ENCODE measurements around the gene SERPINB6. TPM values are rescaled to one million over a fixed set of nuclear protein-coding genes. Genes with fewer than 3 reads are reported as not detected.

SERPINB6 gene
- total and polyA plus RNA-seq, 9 of the 15 experiments (the other 6 are each of a cell fraction or from before 2014, with no cell fraction given) = 86.6 to 211 (median 143) TPM

DNA sequence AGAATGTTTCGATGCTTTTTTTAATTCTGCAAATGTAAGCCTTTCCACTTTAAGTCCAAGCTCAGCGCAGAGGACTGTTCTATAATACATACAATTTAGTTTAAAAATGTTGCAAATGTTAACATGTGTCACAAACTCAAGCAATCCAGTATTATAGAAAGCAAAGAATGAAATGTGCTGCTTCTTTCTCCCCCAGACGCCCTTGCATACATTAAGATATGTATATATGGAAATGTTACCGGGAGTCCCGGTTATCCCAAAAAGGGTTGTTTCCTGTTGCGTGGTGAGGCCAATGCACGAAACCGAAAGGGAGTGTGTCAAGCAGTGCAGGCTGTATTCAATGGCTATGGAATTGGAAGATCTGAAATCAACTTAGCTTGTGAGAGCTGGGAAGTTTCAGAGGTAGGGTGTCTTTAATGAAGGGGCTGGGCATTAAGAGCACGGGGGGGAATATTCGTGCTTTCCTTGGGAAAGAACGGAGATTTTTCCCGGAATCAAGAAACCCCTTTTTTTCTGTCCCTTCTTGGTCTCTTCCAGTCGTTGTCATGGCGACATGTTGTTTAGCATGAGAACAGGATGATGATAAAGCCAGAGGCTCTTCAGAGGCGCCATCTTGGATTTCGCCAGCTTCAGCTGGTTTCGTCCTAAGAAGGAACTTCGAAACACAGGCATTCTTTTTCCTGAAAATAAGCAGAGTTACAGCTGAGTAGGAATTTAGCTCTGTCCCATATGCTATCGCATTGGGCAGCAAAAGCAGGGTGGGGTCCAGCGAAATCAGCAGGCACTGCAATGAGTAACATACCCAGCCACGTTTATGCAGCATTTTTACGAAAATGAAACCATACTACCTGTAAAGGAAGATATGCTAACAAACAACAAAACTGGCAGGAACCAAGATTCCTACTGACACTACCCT lies 18.2 kb upstream of the SERPINB6 start (continued):
- TF ChIP-seq BDP1 (IDR thresholded peaks at IDR 0.05; ENCODE audit: insufficient read depth, insufficient read length) (no peak), EHMT2 (IDR thresholded peaks at IDR 0.05) (no peak), ZNF140 (CRISPR knock-in tag; IDR thresholded peaks at IDR 0.05) (no peak), POLR2B (IDR thresholded peaks at IDR 0.05; ENCODE audit: low read depth, partially characterized antibody) (peak; percentile 46), TBP (optimal IDR thresholded peaks at IDR 0.05; ENCODE audit: low read depth, low read length) (peak; percentile 92), SETDB1 (IDR thresholded peaks at IDR 0.05; ENCODE audit: low read length) (no peak), SRSF7 (optimal IDR thresholded peaks at IDR 0.05; ENCODE audit: low read depth, low read length) (no peak), SIN3A (IDR thresholded peaks at IDR 0.05; ENCODE audit: borderline replicate concordance in 2 of 2, control insufficient read depth in 1 of 2, low read depth in 2 of 2, low read length in 2 of 2) (peak in 1 of 2 experiments; percentile 96; a peak in 1 of 4 replicates), SMARCE1 (IDR thresholded peaks at IDR 0.05) (0 out of 2 replicates have a peak, but pooled peaks have one; percentile 49), SMAD4 (CRISPR knock-in tag; conservative IDR thresholded peaks at IDR 0.05) (no peak), ZBTB8A (IDR thresholded peaks at IDR 0.05; ENCODE audit: partially characterized antibody) (no peak), FUS (optimal IDR thresholded peaks at IDR 0.05; ENCODE audit: low read depth, low read length) (no peak), MAFG (tag; conservative IDR thresholded peaks at IDR 0.05) (no peak), MEF2A (IDR thresholded peaks at IDR 0.05; ENCODE audit: control insufficient read depth, low read depth, low read length) (no peak), TAF9B (IDR thresholded peaks at IDR 0.05; ENCODE audit: partially characterized antibody) (peak; percentile 80)
- TF ChIP-seq, protein P1, sequence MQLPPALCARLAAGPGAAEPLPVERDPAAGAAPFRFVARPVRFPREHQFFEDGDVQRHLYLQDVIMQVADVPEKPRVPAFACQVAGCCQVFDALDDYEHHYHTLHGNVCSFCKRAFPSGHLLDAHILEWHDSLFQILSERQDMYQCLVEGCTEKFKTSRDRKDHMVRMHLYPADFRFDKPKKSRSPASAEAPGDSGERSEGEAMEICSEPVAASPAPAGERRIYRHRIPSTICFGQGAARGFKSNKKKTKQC (CRISPR knock-in tag; IDR thresholded peaks at IDR 0.05) = no peak
- TF ChIP-seq, protein P2, sequence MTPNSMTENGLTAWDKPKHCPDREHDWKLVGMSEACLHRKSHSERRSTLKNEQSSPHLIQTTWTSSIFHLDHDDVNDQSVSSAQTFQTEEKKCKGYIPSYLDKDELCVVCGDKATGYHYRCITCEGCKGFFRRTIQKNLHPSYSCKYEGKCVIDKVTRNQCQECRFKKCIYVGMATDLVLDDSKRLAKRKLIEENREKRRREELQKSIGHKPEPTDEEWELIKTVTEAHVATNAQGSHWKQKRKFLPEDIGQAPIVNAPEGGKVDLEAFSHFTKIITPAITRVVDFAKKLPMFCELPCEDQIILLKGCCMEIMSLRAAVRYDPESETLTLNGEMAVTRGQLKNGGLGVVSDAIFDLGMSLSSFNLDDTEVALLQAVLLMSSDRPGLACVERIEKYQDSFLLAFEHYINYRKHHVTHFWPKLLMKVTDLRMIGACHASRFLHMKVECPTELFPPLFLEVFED (CRISPR knock-in tag; conservative IDR thresholded peaks at IDR 0.05) = peak; percentile 73; the same call in 1 of the 2 replicates
- TF ChIP-seq, protein P3, sequence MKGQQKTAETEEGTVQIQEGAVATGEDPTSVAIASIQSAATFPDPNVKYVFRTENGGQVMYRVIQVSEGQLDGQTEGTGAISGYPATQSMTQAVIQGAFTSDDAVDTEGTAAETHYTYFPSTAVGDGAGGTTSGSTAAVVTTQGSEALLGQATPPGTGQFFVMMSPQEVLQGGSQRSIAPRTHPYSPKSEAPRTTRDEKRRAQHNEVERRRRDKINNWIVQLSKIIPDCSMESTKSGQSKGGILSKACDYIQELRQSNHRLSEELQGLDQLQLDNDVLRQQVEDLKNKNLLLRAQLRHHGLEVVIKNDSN (CRISPR knock-in tag; IDR thresholded peaks at IDR 0.05) = no peak
- TF ChIP-seq, protein P4, sequence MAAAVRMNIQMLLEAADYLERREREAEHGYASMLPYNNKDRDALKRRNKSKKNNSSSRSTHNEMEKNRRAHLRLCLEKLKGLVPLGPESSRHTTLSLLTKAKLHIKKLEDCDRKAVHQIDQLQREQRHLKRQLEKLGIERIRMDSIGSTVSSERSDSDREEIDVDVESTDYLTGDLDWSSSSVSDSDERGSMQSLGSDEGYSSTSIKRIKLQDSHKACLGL (CRISPR knock-in tag; IDR thresholded peaks at IDR 0.05; ENCODE audit: borderline replicate concordance, poor library complexity, severe bottlenecking) = no peak
- TF ChIP-seq, protein P5, sequence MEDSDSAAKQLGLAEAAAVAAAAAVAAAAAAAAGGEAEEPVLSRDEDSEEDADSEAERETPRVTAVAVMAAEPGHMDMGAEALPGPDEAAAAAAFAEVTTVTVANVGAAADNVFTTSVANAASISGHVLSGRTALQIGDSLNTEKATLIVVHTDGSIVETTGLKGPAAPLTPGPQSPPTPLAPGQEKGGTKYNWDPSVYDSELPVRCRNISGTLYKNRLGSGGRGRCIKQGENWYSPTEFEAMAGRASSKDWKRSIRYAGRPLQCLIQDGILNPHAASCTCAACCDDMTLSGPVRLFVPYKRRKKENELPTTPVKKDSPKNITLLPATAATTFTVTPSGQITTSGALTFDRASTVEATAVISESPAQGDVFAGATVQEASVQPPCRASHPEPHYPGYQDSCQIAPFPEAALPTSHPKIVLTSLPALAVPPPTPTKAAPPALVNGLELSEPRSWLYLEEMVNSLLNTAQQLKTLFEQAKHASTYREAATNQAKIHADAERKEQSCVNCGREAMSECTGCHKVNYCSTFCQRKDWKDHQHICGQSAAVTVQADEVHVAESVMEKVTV (CRISPR knock-in tag; IDR thresholded peaks at IDR 0.05) = peak; percentile 4; the same call in 1 of the 2 replicates
- TF ChIP-seq, protein P6, sequence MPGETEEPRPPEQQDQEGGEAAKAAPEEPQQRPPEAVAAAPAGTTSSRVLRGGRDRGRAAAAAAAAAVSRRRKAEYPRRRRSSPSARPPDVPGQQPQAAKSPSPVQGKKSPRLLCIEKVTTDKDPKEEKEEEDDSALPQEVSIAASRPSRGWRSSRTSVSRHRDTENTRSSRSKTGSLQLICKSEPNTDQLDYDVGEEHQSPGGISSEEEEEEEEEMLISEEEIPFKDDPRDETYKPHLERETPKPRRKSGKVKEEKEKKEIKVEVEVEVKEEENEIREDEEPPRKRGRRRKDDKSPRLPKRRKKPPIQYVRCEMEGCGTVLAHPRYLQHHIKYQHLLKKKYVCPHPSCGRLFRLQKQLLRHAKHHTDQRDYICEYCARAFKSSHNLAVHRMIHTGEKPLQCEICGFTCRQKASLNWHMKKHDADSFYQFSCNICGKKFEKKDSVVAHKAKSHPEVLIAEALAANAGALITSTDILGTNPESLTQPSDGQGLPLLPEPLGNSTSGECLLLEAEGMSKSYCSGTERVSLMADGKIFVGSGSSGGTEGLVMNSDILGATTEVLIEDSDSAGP (CRISPR knock-in tag; IDR thresholded peaks at IDR 0.05) = no peak

All from K562 (cell line).